ENCODE results near the gene RABIF.

DNA sequence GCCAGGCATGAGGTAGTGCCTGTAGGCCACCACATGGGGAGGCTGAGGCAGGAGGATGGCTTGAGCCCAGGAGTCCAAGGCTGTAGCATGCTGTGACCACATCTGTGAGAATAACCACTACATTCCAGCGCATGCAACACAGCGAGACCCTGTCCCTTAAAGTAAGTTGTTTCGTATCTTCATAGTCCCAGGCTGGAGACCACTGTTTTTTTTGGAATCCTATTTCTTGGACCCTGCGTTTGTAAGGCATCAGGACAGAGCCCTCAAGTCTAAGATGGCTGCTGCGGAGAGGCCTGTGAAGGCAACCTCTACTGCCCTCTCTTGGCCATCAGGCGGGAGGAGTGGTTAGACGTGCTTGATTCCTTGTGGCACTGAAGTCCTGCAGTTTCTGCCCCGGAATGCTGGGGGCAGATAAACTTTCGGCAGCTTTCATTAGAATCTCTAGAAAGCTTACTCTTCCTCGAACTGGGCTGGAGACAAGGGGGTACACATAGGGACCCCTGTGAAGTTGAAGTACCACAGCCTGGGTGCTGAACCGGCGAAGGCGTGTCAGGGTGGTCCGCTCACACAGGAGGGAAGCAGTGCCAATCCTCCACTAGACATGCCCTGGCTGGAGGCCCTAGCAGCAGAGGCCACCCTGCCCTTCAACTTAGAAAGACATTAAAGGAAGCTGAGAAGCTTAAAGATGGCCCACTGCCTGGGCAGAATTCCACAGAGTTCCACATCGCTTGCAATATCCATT lies 36.6 kb downstream of the RABIF start:
- no peak for TF ChIP-seq CTCF (IDR thresholded peaks at IDR 0.05)
- no peak for TF ChIP-seq EP300 (IDR thresholded peaks at IDR 0.05)
- TF ChIP-seq POLR2A (IDR thresholded peaks at IDR 0.05) = no peak
